Measurements from ENCODE around the gene MUC2. TPM values are rescaled to one million over a fixed set of nuclear protein-coding genes. Genes with fewer than 3 reads are reported as not detected.

Gene MUC2
- total RNA-seq, 1 donor from 2014 or later: not detected

DNA sequence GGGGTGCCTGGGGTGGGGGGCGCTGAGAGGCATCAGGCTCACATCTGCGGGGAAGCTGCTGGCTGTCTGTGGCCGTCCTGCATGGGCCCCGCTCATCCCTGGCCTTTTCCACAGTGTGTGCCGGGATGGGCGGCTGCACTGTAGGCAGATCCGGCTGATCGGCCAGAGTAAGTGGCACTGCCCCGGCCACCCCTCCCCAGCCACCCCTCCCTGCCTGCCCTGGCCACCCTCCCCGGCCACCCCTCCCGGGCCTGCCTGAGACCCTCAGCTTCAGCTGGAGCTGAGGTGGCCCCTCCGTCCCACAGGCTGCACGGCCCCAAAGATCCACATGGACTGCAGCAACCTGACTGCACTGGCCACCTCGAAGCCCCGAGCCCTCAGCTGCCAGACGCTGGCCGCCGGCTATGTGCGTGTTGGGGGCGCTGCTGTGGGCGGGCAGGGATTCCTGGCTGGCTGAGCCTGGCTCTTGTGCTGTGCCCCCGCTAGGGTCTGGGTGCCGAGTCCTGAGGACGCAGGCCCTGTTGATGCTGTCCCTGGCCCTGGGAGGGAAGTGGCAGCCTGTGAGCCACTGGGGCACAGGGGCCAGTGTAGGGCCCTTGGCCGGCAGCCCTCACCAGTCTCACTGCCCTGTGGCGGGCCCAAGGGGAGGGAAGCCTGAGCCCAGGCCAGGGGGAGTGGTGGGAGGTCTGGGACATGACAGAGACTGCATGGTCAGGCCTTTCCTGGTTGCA is 10.9 kb downstream of the MUC2 start:
- no peaks in the 10 kb centered on the region for H3K36me3 Mint-ChIP-seq (ENCODE audit: insufficient read depth)
- H3K4me1 Mint-ChIP-seq (ENCODE audit: low read depth): no peaks in the 10 kb centered on the region
- DNase-seq (ENCODE audit: low spot score, unreplicated experiment): no peak
- no peak overlapping the region for H3K4me3 Mint-ChIP-seq (ENCODE audit: low read depth)
- no peak overlapping the region for H3K27ac Mint-ChIP-seq
- H3K9me3 Mint-ChIP-seq (ENCODE audit: low read depth): no peaks in the 10 kb centered on the region
- H3K27me3 Mint-ChIP-seq: no peaks in the 10 kb centered on the region
- TF ChIP-seq, protein P1, sequence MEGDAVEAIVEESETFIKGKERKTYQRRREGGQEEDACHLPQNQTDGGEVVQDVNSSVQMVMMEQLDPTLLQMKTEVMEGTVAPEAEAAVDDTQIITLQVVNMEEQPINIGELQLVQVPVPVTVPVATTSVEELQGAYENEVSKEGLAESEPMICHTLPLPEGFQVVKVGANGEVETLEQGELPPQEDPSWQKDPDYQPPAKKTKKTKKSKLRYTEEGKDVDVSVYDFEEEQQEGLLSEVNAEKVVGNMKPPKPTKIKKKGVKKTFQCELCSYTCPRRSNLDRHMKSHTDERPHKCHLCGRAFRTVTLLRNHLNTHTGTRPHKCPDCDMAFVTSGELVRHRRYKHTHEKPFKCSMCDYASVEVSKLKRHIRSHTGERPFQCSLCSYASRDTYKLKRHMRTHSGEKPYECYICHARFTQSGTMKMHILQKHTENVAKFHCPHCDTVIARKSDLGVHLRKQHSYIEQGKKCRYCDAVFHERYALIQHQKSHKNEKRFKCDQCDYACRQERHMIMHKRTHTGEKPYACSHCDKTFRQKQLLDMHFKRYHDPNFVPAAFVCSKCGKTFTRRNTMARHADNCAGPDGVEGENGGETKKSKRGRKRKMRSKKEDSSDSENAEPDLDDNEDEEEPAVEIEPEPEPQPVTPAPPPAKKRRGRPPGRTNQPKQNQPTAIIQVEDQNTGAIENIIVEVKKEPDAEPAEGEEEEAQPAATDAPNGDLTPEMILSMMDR (IDR thresholded peaks at IDR 0.05; ENCODE audit: unreplicated experiment): no peak

DNA sequence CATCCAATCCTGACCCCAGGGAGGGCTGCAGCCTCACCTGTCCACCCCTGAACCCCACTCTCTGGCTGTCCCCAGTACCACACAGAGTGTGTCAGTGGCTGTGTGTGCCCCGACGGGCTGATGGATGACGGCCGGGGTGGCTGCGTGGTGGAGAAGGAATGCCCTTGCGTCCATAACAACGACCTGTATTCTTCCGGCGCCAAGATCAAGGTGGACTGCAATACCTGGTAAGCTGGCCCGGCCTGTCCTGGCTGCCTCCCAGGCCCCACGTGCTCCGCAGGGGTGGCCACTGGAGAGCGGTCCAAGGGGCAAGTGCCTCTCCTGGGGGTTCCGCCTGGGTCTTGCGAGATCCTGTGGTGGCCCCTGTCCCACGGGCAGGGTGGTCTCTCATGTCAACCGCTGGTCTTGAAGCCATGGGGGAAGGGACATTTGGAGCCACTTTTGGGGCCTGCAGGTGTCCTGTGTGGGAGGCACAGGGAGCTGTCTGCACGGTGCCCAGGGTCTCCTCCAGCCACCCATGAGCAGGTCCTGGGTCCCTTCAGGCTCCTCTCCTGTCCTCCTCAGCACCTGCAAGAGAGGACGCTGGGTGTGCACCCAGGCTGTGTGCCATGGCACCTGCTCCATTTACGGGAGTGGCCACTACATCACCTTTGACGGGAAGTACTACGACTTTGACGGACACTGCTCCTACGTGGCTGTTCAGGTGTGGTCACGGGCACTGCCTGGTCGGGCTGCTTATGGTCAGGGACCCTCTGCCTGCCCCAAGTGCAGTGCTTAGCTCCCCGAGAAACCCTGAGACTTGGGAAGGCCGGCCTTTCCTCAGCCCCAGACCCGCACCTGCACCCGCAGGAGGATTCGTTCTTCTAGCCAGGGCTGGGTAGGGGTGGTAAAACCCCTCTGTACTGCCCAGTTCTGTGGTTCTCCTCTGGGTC is 11.8 kb downstream of the MUC2 start:
- Mint-ChIP-seq H3K27ac (no peak overlapping the region), H3K27me3 (no peaks in the 10 kb centered on the region), H3K4me3 (ENCODE audit: low read depth) (no peak overlapping the region), H3K9me3 (ENCODE audit: low read depth) (no peaks in the 10 kb centered on the region), H3K36me3 (ENCODE audit: insufficient read depth) (no peaks in the 10 kb centered on the region), H3K4me1 (ENCODE audit: low read depth) (no peaks in the 10 kb centered on the region)
- no peak for DNase-seq (ENCODE audit: low spot score, unreplicated experiment)
- TF ChIP-seq, protein P1 (IDR thresholded peaks at IDR 0.05; ENCODE audit: unreplicated experiment): no peak

DNA sequence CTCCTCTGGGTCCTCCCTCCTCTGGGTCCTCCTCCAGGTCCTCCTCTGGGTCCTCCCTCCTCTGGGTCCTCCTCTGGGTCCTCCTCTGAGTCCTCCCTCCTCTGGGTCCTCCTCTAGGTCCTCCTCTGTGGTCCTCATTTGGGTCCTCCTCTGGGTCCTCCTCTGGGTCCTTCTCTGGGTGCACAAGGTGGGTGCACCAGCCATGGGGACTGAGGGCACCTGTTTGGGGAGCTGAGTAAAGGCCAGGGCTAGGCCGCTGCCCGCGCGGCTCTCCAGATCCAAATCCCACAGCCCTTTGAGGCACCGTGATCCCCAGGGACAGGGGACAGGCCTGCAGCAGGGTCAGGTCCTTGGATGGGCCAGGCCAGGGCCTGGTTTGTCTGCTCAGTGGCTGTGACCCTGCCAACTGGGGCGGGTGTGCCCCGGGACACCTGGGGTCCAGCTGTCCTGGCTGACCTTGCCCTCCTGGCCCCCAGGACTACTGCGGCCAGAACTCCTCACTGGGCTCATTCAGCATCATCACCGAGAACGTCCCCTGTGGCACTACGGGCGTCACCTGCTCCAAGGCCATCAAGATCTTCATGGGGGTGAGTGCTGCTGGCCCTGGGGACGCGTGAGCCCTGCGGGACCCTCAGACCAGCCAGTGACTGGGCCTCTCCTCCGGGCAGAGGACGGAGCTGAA is 12.7 kb downstream of the MUC2 start:
- TF ChIP-seq, protein P1 (IDR thresholded peaks at IDR 0.05; ENCODE audit: unreplicated experiment): no peak
- Mint-ChIP-seq H3K9me3 (ENCODE audit: low read depth) (no peaks in the 10 kb centered on the region), H3K36me3 (ENCODE audit: insufficient read depth) (no peaks in the 10 kb centered on the region), H3K4me3 (ENCODE audit: low read depth) (no peak overlapping the region), H3K4me1 (ENCODE audit: low read depth) (no peaks in the 10 kb centered on the region), H3K27ac (no peak overlapping the region), H3K27me3 (peaks cover 4% of the 10 kb centered on the region)
- DNase-seq (ENCODE audit: low spot score, unreplicated experiment): no peak

DNA sequence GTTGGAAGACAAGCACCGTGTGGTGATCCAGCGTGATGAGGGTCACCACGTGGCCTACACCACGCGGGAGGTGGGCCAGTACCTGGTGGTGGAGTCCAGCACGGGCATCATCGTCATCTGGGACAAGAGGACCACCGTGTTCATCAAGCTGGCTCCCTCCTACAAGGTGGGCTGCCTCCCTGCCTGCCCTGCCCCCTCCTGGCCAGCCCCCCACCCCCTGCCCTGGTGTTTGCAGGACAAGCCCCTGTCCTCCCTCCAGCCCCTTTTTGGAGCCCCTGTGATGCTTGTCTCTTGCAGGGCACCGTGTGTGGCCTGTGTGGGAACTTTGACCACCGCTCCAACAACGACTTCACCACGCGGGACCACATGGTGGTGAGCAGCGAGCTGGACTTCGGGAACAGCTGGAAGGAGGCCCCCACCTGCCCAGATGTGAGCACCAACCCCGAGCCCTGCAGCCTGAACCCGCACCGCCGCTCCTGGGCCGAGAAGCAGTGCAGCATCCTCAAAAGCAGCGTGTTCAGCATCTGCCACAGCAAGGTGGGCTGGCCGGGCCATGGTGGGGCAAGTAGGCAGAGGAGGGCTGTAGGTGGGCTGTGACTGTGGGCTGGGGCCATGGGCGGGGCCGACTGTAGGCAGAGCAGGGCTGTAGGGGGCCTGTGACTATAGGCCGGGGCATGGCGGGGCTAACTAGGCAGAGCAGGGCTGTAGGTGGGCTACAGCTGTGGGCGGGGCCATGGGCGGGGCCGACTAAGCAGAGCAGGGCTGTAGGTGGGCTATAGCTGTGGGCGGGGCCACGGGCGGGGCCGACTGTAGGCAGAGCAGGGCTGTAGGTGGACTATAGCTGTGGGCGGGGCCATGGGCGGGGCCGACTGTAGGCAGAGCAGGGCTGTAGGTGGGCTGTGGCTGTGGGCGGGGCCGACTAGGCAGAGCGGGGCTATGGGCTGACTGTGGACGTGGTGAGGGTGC is 13.6 kb downstream of the MUC2 start:
- Mint-ChIP-seq H3K36me3 (ENCODE audit: insufficient read depth) (no peaks in the 10 kb centered on the region), H3K4me1 (ENCODE audit: low read depth) (no peaks in the 10 kb centered on the region), H3K27me3 (peaks cover 6% of the 10 kb centered on the region), H3K4me3 (ENCODE audit: low read depth) (no peak overlapping the region), H3K9me3 (ENCODE audit: low read depth) (no peaks in the 10 kb centered on the region), H3K27ac (no peak overlapping the region)
- TF ChIP-seq, protein P1 (IDR thresholded peaks at IDR 0.05; ENCODE audit: unreplicated experiment): no peak
- DNase-seq (ENCODE audit: low spot score, unreplicated experiment): no peak
